HG02973 (cell line): ENCODE data around the gene TRPV4.

Source experiments
- ATAC-seq: cut with Tn5 transposase; IDR thresholded peaks from one replicate; pipeline ENCODE4 v1.9.1; 2021; ENCODE audit warnings: moderate library complexity; ENCODE audit not compliant: unreplicated experiment

TRPV4 gene

GRCh38 chr12:109764123-109764522 lies 69.1 kb downstream of the TRPV4 start:
- ATAC-seq, result no peak

- ATAC-seq, result no peak
These were observed 69.9 kb downstream of the TRPV4 start for GRCh38 chr12:109763201-109763841.

DNA sequence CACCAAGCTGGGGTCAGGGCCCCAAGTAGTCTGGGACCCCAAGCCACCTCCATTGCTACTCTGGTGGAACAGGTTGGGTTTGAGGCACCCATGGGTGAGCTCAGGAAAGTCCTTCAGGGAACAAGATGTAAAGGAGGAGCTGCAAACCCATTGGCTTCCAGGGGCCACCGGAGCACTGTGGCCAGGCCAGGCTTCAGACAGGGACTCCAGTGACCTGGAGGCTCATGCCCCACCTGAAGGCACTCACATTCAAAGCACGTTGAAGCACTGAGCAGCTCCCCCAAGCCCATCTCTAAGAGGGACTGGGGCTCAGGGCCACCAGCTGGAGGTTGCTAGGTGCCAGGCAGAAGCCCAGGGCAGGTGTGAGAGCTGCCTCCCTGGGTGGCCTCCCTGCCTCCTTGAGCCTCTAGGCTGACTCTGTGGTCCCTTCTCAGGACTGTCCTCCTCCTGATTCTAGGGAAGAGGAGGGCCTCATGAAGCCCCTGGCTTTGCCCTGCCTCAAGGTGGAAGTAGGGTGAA lies 70.5 kb downstream of the TRPV4 start:
- ATAC-seq, result no peak

DNA sequence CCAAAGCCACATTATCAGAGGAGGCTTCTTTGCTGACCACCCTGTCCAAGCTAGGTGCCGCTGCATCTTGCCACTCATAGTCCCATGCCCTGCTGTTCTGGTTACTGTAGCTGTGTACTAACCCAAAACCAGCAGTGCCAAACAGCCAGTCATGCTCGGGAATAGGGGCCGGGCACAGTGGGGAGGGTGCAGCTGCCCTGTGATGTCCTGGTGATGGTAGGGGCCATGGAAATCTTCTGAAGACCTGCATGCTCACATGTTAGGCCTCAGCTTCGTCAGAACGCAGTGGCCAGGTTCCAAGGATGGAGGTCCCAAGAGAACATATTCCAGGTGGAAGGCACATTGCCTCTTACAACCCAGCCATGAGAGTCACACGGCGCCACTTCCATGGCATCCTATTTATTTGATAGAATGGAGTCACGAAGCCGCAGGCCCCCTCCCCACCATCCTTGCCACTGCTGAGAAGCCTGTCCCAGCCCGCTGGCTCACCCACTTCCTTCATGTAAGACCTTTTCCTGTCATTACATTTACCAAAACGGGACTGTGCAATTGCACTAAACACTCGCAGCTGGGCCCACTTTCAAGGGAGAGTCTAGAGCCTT lies 71.0 kb downstream of the TRPV4 start:
- no peak for ATAC-seq

GRCh38 chr12:109760930-109761921 lies 72.0 kb downstream of the TRPV4 start:
- no peak for ATAC-seq

- no peak for ATAC-seq
These were observed 72.9 kb downstream of the TRPV4 start for GRCh38 chr12:109760031-109760929.

DNA sequence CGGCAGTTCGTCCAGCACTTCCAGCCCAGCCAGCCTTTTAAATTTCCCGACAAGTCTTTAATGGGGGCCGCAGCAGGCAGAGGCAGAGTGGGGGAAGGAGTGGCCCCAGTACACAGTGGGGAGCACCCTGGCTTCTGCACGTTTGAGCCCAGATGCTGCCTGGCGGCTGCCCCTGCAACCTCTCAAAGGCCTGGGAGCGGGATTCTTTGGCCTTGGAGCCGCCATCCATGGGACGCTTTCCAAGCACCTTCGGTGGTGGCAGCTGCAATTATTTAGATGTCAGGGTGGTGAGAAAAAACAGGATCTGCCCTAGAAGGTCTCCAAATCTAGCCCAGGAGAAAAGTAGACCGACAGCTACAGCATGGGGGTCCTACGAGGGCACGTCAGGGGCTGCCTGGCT lies 73.6 kb downstream of the TRPV4 start:
- ATAC-seq, result no peak

DNA sequence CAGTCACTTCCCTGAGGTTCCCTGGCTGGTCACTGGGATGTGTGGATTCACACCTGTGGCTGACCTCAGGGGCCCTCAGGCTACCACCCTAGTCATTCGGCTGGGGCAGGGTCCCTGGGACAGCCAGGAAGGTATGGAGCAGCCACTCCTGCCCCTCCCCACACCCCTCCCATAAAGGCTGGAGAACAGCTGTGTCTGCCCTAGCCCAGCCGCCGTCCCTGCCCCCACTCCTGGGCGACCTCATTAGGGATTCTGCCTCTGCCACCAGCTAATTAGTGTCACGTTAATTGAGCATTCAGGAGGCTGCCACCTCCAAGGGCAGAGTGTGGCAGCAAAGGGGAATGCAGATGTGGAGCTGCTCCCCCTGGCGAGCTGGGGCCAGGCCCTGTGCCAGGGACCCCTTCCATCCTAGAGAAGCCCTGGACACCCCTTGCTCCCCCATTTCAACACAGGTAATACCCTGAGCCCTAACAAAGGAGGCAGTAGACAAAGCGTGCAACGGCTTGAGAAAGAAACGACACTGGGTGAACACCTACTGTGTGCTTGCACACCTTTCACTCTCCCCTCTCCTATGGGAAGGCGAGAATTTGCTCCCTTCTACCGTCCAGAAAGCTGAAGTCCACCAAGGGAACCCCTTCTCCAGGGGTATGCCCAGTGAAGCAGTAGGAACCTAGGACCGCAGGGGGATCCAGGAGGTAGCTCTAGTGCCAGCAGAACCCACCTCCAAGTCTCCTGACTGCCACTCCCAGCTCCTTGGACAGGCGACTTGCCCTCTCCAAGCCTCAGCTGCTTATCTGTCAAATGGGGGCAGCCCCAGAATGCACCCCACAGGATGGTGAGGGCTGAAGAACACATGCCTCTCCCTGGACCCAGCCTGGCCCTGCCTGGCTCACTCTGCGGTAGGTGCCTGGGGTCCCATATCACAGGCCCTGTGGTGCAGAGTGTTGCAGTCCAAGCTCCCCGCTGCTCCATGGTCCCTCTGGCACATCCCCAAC lies 74.5 kb downstream of the TRPV4 start:
- no peak for ATAC-seq

DNA sequence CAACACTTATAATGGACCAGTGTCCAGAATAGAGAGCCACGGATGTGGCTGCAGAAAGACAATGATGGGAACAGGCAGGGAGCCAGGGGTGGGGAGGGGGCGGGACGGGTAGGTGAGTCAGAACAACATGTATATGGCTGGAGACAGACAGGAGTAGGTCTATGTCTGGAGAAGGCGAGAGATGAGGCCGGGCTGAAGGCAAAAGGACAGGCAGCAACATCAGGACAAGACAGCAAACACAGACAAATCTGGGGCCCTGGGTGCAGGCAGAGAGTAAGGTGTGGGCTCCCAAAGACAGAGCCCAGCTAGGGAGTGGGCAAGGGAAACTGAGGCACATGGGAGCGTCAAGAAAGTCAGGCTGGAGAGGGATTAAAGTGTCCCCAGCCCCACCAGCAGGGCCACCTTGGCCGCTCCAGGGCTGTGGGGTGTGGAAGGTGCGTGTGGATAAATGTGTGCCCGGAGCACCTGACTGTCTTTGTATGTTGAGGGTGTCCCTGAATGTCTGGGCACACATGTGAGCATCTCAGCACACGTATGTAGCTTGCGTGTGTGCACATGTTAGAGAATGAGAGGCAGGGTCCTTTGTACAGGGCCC lies 75.4 kb downstream of the TRPV4 start:
- no peak for ATAC-seq

- ATAC-seq, result no peak
These were observed 76.7 kb downstream of the TRPV4 start for GRCh38 chr12:109756457-109756856.

GRCh38 chr12:109753959-109754358 lies 79.2 kb downstream of the TRPV4 start:
- no peak for ATAC-seq

DNA sequence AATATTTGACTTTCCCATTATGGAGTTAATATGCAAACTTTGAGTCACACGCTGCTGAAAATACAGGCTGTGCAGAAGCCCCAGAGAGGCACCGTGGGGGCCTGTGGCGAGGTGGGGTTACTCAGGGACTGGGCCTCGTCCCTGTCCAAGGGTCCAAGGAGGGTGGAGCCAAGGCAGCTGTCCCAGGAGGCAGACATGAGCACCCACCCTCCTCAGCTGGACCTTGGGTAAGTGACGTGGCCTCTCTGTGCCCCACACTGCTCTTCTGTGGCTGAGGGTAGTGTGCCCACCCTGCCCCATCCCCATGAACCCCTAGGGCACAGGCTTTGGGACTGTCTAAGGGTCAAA lies 80.2 kb downstream of the TRPV4 start:
- no peak for ATAC-seq

DNA sequence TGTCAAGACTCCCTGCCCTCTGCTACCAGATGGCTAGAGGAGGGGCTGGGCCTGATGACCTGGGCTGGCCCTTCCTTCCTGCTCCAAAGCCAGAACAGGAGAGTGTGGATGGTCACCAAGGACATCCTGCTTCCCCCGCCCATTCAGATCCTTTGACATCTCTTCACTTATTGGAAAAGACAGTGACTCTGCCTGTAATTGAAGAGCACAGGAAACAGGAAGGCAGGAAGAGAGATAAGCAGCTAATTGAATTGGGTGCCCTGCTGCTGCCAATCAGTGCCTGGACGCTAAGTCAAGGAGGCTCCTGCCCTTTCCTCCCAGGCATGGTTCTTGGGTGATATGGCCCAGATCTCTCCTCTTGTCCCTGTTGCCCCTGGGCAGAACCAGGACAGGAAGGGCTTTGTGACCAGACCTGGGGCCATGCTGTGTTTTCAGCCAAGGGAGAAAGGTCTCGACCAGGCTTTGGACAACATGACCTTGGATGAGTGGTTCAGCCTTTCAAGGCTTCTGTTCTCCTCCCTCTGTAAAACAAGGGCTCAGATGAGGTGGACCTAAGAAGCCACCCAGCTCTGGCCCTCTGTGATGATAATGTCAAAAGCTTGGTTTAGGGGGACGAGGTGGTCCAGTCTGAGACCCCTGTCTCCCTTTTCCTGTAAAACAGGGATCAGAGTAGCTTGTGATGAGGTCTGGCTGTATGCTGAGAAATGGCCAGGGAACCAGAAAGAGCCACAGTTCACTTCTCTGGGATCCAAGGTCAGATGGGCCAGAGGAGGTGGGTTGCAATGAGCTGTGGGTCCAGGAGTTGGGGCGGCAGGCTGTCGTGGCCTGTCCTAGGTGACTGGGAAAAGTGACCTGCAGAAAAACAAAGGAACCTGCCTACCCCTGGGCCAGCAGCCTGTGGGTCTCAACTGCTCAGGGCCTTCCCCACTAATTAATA lies 80.8 kb downstream of the TRPV4 start:
- no peak for ATAC-seq

DNA sequence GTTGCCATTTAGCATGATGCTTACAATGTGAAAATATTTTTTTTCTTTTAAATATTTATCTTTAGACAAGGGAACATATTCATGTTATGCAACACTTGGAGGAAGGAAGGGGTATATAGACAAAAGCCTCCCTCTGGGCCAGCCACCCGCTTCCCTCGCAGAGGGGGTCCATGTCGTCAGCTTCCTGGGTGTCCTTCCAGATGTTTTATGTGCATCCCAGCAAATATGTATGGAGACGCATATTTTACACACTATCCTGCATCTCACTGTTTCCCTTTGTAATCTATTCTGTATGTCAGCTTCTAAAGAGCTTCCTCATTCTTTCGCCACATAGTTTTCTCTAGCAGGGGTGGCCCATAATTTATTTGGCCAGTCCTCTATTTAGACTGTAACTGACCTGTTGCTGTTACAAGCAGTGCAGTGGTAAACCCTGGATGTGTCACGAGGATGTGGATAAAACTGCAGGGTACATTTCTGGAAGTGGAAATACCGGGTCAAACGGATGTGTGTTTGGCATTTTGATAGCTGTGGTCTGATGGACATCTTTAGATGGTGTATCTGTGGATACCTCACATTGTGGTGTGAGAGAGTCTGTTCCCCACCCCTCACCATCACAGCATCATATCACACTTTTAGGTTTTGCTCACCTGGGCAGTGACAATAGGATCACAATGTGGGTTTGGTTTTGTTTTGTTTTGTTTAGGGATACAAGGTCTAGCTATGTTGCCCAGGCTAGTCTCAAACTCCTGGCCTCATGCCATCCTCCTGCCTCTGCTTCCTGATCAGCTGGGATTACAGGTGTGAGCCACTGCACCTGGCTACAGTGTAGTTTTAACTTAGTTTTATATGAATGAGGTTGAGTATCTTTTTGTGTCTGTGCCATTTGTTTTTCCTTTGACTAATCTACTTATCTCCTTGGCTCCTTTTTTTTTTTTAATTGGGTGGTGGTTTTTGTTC lies 87.9 kb downstream of the TRPV4 start:
- ATAC-seq, result no peak

- ATAC-seq, result no peak
These were observed 89.2 kb downstream of the TRPV4 start for GRCh38 chr12:109744026-109744425.

GRCh38 chr12:109743076-109743910 lies 89.9 kb downstream of the TRPV4 start:
- ATAC-seq, result no peak
